WERI-Rb-1 (cell line): Measurements from ENCODE around the gene FRAS1.

ENCODE experiments used
- DNase-seq: peaks from one replicate; pipeline ENCODE4 v3.0.0-alpha.2; 2020
- H3K27ac ChIP-seq: fragments of 250-450 bp; sonication (Bioruptor Pico); 2 replicates; pipeline ENCODE4 v1.5.1; 2020; ENCODE audit warnings: mild to moderate bottlenecking, moderate library complexity
- H3K27me3 ChIP-seq: fragments of 250-450 bp; sonication (Bioruptor Pico); 2 replicates; pipeline ENCODE4 v1.5.1; 2021; ENCODE audit warnings: mild to moderate bottlenecking, low read depth, moderate library complexity; ENCODE audit not compliant: insufficient read depth, severe bottlenecking
- H3K36me3 ChIP-seq: fragments of 250-450 bp; sonication (Bioruptor Pico); 2 replicates; pipeline ENCODE4 v1.5.1; 2020; ENCODE audit warnings: mild to moderate bottlenecking, moderate library complexity
- H3K4me3 ChIP-seq: 2 replicates; pipeline ENCODE4 v1.5.1; 2011; ENCODE audit warnings: low read depth, mild to moderate bottlenecking, control low read depth, low read length
- H3K9me3 ChIP-seq: fragments of 250-450 bp; sonication (Bioruptor Pico); 2 replicates; pipeline ENCODE4 v1.5.1; 2021; ENCODE audit warnings: mild to moderate bottlenecking, moderate library complexity; ENCODE audit not compliant: severe bottlenecking
- CTCF ChIP-seq: IDR thresholded peaks from 2 replicates; pipeline ENCODE4 v1.5.1; 2011; ENCODE audit warnings: low read depth, mild to moderate bottlenecking, control low read depth, inconsistent platforms, low read length

FRAS1 gene

DNA sequence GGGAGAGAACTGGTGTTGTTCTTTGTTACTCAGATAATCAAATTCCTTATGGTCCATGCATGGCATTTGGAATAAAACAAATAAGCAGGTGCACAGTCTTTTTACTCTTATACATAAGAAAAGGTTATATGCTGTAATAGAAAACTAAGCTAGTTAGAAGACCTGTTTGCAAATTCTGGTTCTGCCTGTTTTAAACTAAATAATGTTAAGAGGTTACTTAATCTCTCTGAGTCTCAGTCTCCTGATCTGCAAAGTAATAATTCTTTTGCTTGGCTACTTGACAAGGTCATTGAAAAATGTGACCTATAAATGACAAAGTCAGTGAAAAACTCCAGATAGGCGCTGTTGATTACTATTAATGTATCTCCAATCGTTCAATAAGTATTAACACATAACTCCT lies 451.9 kb downstream of the FRAS1 start:
- no peak for DNase-seq
- H3K36me3 ChIP-seq, result no peaks in the 10 kb centered on the region
- H3K4me3 ChIP-seq, result no peak overlapping the region
- no peaks in the 10 kb centered on the region for H3K9me3 ChIP-seq
- no peak for TF ChIP-seq CTCF
- H3K27ac ChIP-seq, result no peak overlapping the region
- H3K27me3 ChIP-seq, result no peaks in the 10 kb centered on the region

DNA sequence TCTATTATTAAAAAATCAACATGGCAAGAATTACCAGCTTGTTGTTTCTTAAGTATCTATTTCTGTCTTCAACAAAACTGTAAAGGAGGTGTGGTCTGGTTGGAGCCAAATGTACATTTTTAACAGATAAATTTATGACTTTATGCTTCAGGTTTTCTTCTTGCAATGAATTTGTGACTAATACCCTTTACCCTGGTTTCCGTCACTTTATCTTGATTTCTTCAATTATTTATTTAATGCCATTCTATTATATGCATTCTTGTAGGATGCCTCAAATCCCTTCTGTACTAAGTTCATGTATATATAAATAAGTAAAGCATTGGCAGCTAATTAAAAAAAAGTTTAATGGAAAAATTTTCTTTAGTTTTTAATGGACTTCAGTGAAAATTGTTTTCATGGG lies 453.0 kb downstream of the FRAS1 start:
- no peak overlapping the region for H3K27ac ChIP-seq
- H3K9me3 ChIP-seq, result no peaks in the 10 kb centered on the region
- no peak for TF ChIP-seq CTCF
- no peaks in the 10 kb centered on the region for H3K27me3 ChIP-seq
- no peak overlapping the region for H3K4me3 ChIP-seq
- H3K36me3 ChIP-seq, result no peaks in the 10 kb centered on the region
- DNase-seq, result no peak

- Histone ChIP-seq H3K36me3 (no peaks in the 10 kb centered on the region), H3K4me3 (no peak overlapping the region), H3K27ac (no peak overlapping the region), H3K9me3 (no peaks in the 10 kb centered on the region), H3K27me3 (no peaks in the 10 kb centered on the region)
- no peak for TF ChIP-seq CTCF
- DNase-seq, result no peak
Measured at GRCh38 chr4:78510681-78511080, 453.6 kb downstream of the FRAS1 start.

- no peak overlapping the region for H3K4me3 ChIP-seq
- H3K36me3 ChIP-seq, result no peaks in the 10 kb centered on the region
- H3K27ac ChIP-seq, result no peak overlapping the region
- no peak for TF ChIP-seq CTCF
- H3K27me3 ChIP-seq, result no peaks in the 10 kb centered on the region
- DNase-seq, result no peak
- no peaks in the 10 kb centered on the region for H3K9me3 ChIP-seq
Measured at GRCh38 chr4:78512357-78512920, 455.3 kb downstream of the FRAS1 start.

DNA sequence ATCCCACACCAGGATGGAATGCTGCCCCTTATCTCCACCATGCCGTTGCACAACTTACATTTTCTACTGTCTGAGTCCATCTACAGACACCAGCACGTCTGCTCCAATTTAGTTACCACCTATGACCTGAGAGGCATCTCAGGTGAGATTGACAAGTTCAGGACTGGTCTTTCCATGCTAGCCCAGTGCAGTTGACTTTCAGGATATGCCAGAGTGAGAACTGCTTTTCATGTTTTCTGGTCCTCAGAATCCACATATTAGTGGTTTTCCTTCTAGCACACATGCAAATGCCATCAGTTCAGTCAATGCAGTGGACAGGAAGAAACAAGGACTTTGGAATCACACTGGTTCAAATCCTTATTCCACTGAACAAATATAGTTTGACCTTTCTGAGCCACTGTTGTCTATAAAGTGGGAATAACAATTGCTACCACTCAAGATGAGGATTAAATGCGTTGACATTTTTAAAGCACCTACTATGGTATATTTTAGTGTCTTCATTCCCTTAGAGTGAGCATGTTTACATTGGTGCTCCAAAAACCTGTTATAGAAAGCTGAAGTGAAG lies 456.4 kb downstream of the FRAS1 start:
- no peak overlapping the region for H3K27ac ChIP-seq
- H3K4me3 ChIP-seq, result no peak overlapping the region
- DNase-seq, result no peak
- no peak for TF ChIP-seq CTCF
- H3K9me3 ChIP-seq, result no peaks in the 10 kb centered on the region
- no peaks in the 10 kb centered on the region for H3K27me3 ChIP-seq
- no peaks in the 10 kb centered on the region for H3K36me3 ChIP-seq
